GM18909 (cell line): ENCODE measurements around the gene ACTN4.

Experiments used
- ATAC-seq: cut with Tn5 transposase; IDR thresholded peaks from one replicate; pipeline ENCODE4 v1.9.1; 2021; ENCODE audit warnings: mild to moderate bottlenecking; ENCODE audit not compliant: unreplicated experiment, poor library complexity

ACTN4 gene

DNA sequence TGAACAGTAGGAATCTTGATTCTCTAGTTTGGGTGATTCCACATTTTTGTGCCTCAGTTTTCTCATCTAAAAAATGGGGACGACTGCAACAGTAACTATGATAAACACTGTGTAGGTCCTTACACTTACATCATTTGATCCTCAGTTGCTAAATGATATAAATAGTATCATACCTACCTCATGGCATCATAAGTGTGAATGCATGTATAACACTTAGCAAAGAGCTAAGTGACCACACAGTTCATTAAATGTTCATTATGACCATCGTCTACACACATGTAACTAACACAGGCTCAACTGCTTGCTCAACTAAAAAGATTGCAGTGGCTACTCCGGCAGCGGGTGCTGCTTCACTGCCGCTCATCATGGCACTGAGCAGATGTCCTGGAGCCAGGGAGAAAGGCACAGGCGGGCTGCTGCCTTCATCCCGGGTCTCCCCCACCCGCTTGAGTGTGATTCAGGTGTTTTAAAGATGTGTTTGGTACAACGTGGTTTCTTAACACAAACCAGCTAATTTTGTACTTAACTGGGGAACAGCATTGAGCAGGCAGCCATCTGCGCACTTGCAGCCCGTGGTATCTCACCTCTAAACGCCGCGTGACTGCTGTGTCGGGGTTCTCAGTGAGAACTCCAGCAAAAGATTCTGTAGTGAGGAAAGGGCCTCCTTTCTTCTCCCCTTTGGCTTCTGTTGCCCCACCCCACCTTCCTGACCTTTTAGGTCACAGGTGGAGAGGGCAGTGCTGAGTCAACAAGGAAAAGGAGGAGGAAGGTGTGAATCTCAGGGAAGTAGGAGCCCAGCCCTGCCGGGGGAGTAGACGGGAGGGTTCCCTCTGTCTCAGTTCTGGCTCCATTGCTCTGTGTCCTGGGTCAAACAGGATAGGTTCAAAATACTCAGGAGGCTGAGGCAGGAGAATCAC is 11.7 kb upstream of the ACTN4 start:
- no peak for ATAC-seq

DNA sequence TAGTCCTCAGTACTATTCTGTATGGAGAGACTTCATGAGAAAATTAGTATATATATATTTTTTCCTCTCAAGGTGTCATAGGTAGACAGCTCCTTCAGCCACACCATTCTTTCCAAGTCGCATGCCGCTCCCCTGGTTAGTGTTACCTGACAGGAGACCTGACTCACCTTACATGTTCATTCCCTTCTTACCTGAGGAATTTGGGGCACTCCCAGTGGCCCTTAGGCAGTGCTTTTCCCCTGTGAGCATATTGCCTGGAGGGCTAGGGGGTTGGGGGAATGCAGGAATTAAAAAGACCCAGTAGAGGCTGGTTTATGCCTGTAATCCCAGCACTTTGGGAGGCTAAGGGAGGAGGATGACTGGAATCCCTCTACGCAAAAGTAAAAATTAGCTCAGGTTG is 9.0 kb upstream of the ACTN4 start:
- ATAC-seq: no peak

DNA sequence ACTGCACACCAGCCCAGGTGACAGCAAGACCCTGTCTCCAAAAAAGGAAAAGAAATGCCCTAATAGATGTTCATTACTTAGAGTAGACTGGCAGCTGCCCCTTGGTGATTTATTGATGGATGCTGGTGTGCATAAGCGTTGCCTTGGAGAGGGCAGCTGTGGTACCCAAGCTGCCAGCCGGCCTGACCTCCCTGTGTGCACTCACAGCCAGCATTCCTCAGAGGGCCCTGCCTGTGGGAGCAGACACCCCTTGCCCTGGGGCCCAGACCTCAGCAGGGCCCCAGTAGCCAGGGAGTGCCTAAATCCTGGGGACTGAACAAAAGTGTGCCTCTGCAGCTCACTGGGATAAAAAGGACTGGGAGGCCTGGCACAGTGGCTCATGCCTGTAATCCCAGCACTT is 7.8 kb upstream of the ACTN4 start:
- ATAC-seq: no peak

DNA sequence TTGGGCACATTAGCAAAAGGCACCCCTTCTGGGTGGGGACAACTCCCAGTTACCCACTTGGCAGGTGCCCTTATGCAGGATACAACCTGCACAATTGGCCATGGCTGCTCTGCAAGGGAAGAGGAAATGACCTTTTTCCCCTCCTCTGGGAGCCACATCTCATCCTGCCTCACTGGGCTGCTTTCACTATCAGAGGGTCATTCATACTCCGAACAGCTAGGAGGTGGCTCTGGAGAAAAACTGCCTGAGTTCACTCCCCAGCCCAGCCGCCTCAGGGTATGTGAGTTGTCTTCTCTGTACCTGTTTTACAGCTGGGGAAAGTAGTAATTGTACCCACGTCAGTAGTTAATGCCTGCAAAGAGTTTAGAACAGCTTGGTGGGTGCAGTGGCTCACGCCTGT is 7.1 kb upstream of the ACTN4 start:
- no peak for ATAC-seq

DNA sequence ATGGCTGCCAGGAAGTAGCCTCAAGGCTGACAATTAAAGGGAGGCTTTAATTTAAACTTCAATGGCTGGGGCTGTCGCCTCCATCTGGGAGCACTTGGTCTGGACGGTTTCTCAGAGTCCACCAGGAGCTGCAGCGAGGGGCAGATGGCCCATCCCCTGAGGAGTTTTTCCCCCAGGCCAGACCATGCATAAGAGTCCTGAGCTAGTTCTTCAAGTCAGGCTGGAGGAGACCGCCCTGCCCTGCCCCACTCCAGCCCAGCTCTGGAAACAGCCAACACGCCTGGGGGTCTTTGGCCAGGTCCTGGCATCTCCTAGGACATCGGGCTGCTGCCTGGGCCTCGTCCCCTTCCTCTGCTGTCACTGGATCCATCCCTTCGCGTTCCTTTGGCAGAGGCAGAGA is 5.3 kb upstream of the ACTN4 start:
- ATAC-seq: no peak

DNA sequence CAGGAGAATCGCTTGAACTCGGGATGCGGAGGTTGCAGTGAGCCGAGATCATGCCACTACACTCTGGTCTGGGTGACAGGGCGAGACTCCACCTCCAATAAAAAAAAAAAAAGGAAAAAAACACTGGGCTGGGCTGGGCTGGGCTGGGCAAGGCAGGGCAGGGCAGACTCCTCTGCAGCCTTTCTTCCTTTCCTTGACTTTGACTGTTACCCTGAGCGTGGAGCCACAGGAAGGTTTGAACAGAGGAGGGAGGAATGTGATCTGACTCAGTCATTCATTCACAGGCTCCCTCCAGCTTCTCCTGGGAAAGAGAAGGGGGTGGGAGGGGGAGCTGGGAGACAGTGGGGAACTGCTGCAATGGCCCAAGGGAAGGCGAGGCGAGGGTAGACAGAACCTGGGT is 2.7 kb upstream of the ACTN4 start:
- no peak for ATAC-seq

DNA sequence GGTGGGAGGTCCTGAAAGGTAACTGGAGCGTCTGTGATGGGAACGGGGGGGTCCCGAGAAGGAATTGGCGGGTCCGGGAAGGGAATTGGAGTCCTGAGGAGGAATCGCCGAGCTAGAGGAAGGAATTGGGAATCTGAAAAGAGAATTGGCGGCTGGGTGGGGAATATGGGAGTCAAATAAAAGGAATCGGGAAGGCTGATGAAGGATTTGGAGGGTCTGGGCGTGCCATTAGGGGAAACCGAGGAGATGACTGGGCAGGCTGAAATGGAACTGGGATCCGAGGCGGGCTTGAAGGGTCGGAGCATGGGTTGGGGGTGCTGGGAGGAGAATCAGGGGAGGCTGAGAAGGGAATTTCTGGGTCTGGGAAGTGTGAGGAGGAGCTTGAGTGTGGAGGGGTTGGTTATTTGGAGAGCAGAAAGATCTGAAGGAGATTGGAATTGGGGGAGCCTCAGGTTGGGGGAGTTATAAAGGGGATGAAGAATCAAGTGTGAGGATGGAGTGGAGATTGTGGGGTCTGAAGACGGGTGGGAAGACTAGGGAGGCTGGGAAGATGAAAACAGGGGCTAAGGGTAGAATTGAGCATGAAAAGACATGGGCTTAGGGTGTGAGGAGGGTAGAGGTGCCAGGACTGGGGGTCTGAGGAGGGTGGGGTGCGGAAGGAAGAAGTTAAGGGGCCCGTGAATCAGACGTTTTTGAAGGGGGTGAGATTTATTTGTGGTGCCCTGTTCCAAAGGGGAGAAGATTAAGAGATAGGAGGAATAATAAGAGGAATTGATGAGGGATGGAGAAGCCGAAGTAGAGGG is 718 bp downstream of the ACTN4 start:
- ATAC-seq: no peak

DNA sequence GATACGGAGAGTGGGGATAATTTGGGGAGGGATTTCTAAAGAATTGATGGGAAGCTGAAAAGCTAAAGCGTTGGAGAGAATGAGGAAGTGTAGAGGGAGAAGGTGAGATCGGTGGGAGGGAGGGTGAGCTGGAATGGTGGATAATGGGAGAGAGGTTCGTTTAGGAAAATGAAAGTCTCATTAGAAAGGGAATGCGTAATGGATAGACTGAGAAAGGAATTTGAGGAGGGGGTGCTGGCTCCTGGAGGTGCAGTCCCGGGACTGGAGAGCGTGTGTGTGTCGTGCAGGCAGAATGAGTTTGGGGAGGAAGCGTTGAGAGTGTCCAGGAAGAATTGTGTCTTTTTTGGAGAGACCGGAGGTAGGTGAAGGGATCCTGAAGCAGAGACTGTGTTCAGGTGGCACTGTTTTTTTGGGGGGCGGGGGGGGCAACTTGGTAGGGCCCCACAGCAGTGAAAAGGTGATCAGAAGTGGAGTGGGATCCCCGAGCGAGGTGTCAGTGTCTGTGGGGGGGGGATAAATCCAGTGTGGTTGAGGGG is 1.4 kb downstream of the ACTN4 start:
- ATAC-seq: no peak

DNA sequence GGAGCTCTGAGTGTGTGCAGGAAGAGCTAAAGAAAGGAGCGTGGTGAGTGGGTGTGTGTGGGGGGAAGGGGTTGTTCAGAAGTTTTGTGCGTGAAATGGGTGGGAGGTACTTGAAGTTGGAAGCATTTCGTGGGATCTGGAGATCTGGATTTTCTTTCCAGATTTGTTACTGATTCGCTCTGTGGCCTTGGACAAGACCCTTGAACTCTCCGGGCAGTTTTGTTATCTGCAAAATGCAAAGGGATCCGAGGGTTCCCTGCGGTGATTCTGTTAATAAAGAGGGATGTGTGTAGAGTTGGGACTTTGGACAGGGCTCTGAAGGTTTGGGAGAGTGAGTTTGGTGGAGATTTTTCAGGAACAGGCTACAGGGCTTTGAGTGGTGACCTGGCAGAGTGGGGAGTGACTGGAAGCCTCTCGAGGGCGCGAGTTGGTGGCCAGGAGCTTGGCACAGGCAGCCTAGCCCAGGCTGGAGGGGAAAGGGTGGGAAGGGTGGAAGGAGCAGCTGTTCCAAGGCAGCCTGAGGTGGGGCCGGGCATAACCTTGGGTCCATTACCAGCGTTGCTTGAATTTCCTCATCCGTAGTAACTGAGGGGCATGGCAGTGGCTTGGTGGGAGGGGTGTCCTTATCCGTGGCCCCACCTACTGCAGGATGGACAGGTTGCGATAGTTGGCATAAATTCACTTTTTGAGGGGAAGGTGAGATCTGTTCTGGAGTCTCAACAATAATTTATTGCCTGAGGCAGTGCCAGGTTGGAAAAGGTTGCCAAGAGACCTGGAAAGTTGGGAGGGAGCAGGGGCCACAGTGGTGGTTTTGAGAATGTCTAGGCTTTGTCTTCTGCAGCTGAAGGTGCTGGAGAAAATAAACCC is 2.1 kb downstream of the ACTN4 start:
- ATAC-seq: no peak

DNA sequence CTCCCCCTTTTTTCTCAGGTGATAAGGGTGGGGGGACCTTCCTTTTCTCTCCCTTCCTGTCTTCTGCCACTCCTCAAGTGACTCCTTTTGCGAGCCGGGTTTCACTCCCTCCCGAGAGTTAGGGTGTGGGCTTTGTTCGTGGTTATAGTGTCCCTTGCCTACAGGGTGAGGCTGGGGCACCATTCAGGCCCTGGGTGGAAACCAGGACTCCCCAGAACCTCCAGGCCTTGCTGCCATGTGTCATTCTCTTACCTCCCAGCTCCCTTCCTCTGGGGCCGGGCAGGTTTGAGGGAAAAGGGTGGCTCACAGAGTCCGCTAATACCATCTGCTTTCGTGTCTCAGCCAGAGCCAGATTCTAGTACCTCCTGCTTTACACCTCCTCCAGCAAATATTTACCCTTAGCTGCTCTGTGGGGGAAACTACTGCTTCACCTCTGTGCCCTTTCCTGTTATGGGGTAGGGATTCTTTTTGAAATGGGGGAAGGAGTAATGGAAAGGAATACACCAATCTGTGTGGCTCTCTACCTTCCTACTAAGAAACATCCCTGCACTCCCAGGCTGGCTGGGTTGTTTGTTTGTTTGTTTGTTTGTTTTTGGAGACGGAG is 2.8 kb downstream of the ACTN4 start:
- ATAC-seq: no peak

DNA sequence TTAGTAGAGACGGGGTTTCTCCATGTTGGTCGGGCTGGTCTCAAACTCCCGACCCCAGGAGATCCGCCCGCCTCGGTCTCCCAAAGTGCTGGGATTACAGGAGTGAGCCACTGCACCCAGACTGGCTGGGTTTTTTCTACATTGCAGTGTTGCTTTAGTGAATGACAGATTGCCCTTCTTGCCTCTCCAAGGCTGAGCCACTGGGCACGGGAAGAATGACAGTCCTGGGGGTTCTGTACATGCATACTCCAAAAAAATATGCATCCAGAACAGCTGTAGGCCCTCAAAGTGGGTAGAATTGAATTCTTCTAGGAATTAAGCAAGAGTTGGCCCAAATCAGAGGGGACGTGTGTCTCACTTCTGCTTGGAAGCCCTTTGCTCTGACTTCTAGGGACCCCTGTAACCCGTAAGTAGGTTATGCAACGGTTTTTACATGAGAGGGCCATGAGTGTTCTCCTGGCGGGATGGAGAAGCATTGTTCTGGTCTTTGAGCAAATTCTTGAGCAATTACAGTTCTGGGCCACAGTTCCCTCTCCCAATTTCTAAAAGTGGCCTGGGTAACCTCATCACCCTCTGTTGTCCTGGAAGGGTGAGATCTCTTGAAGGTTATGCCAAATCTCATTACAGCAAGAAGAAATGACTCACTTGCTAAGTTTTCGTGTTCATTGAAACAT is 3.6 kb downstream of the ACTN4 start:
- no peak for ATAC-seq

DNA sequence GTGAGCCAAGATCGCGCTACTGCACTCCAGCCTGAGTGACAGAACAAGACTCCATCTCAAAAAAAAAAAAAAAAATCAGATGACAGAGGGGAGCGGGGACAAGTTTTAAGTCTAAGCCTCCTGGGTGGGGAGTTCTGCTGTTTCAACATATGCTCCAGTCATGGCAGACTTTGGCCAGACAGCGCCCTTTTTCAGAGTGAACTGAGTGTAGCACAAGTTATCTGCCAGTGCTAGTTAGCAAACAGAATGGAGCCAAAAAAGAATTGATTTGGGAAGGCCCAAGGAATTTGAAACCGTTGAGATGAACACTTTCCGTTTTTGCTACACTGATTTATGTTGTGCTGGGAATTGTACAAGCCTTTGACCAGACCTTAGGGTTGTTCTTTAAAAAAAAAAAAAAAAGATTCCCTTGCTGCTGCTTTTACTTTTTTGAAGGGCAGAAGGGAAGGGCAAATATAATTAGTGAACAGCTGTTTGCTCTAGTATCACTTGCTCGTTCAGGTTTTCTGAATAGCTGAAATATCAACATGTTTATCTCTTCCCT is 5.7 kb downstream of the ACTN4 start:
- ATAC-seq: no peak

DNA sequence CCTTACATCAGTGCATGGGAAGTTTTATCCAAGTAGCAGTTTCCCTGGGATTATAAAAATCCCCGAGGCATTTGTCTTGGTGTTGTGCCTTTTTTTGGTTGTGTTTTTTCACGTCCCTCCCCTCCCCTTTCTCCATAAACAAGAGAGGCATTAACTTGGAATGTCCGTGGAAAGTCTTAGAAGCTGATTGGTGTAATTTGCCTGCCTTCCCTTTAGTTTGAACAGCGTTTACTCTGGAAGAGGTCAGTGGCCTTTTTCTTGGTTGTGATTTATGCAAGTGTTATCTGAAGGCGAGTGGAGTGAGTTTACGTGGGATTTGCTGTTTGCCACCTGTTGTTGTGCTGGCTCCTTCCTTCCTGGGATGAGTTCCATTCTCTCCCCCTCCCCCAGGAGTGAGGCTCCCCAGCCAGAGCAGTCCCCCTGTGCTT is 7.2 kb downstream of the ACTN4 start:
- no peak for ATAC-seq

DNA sequence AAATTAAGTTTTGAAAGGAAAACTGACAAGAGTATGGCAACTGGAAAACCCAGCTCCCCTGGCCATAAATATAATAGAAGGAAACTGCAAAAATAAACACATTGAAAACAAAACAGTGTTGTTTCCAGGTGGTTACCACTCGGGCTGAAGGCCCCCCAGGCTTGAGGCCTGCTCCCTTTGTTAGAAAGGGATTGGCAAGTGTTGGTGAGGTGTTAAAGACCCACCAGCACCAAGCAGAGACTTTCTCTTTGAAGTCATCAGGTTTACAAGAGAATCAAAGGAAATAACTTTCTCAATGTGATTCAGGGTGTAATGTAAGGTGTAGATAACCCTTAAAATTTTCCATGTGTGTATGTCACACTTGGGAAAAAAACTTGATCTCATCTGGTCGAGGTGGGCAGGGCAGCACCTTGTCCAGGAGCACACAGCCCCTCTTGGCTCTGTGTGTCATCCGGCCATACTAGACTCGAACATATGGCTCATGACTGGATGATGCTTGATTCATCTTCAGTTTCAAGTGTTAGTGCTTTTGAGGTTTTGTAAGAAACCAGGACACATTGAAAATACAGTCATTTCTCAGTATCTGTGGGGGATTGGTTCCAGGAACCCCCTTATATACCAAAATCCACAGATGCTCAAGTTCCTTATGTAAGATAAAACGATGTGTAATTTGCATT is 7.8 kb downstream of the ACTN4 start:
- peak; percentile 52 for ATAC-seq

DNA sequence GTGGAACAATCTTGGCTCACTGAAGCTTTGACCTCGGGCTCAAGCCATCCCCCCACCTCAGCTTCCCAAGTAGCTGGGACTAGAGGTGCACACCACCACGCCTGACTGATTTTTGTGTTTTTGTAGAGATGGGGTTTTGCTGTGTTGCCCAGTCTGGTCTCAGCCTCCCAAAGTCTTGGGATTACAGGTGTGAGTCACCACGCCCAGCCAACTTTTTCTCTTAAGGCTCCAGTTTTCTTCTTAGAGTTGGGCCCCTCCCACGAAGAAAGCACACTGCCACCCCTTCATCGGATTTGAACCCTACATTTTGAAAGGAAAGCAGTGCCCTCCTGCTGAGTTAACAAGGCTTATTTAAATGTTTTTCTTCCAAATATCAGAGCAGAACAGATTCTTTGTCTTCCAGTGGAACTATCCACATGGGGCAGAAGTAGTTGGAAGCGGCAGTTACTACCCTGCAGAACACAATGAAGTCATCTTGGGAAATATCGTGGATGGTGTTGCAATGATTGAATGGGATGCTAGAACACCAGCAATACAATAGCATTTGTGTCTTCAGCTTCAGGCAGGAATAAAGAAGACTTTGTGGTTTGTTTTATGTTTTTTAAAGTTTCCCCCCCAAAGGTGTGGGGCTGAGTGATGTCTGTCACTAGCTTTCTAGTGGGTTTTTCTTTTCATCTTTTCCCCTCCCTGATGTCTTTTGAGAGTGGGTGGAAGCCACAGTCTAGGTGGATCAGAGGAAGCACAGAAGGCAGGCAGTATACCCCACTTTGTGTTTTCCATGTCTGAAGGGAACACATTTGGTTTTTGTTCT is 8.9 kb downstream of the ACTN4 start:
- ATAC-seq: no peak

DNA sequence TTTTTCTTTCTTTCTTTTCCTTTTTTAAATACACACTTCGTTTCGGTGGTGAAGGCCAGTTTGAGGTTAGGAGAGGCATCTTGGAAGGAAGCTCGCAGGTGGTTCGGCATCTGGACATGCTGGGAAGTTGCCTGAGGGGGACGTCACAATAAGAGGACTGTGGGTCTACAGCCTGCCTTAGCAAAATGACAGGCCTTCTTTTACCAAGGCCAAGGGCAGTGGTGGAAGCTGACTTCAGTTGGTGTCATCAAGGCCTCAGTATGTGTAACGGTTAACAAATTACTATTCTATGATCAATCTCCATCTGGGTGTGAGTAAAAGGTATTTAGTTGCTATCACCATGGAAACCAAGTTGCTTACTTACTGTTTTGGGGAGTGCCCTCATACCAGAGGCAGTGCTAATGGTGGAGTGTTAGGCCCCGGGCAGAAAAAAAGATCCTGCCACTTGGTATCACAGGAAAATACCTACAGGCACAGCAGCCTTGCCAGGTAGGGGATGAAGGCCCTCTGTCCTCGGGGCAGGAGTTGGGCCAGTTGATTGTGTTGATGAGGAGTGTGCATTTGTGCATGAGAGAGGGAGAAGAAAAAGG is 10.3 kb downstream of the ACTN4 start:
- no peak for ATAC-seq
